Liver (tissue), 9 donors: ENCODE measurements around the gene KIAA0825. TPM values are rescaled to one million over a fixed set of nuclear protein-coding genes. Genes with fewer than 3 reads are reported as not detected.

Experiments
- DNase-seq: peaks from one replicate; pipeline ENCODE4 v3.0.0-alpha.2; 2017; ENCODE audit warnings: low spot score
- H3K27ac ChIP-seq, 2 donors: one replicate each; pipeline ENCODE4 v1.7.0; 2013; ENCODE audit warnings: inconsistent platforms in 2 of 2, low read length in 2 of 2, control low read depth in 1 of 2, low read depth in 1 of 2, mild to moderate bottlenecking in 1 of 2
- H3K27me3 ChIP-seq, 4 donors: one replicate each; pipeline versions ENCODE4 v1.6.1 to v1.7.0; 2013; ENCODE audit warnings: low read length in 3 of 4, inconsistent platforms in 1 of 4, mild to moderate bottlenecking in 1 of 4, moderate library complexity in 1 of 4; ENCODE audit not compliant: control insufficient read depth in 4 of 4, insufficient read depth in 4 of 4
- H3K36me3 ChIP-seq, 4 donors: one replicate each; pipeline versions ENCODE4 v1.6.1 to v1.7.0; 2013; ENCODE audit warnings: low read length in 3 of 4, mild to moderate bottlenecking in 3 of 4, low read depth in 1 of 4, moderate library complexity in 1 of 4; ENCODE audit not compliant: control insufficient read depth in 4 of 4, insufficient read depth in 3 of 4
- H3K4me1 ChIP-seq, 4 donors: one replicate each; pipeline versions ENCODE4 v1.6.1 to v1.7.0; 2013; ENCODE audit warnings: low read length in 3 of 4, mild to moderate bottlenecking in 3 of 4, moderate library complexity in 1 of 4; ENCODE audit not compliant: control insufficient read depth in 4 of 4, insufficient read depth in 4 of 4
- H3K4me3 ChIP-seq, 3 donors: one replicate each; pipeline versions ENCODE4 v1.6.1 to v1.7.0; 2013; ENCODE audit warnings: low read length in 3 of 3, control low read depth in 1 of 3, low read depth in 1 of 3, mild to moderate bottlenecking in 1 of 3
- H3K9ac ChIP-seq, 2 donors: one replicate each; pipeline ENCODE4 v1.7.0; 2013; ENCODE audit warnings: low read length in 2 of 2, mild to moderate bottlenecking in 2 of 2, moderate library complexity in 2 of 2, control low read depth in 1 of 2, low read depth in 1 of 2
- H3K9me3 ChIP-seq, 4 donors: one replicate each; pipeline versions ENCODE4 v1.6.1 to v1.7.0; 2013; ENCODE audit warnings: low read length in 3 of 4; ENCODE audit not compliant: control insufficient read depth in 4 of 4
- ATF3 ChIP-seq: IDR thresholded peaks from 2 replicates; pipeline ENCODE4 v1.6.1; 2016; ENCODE audit warnings: antibody characterized with exemption
- CTCF ChIP-seq: fragments of 150-350 bp; IDR thresholded peaks from 2 replicates; pipeline ENCODE4 v1.5.1; 2017; ENCODE audit warnings: improper control_type of control experiment, low read depth, low read length; ENCODE audit not compliant: missing input control
- EGR1 ChIP-seq, 2 donors: IDR thresholded peaks; 2 replicates each; pipeline ENCODE4 v1.6.1; 2016 to 2018; ENCODE audit warnings: antibody characterized with exemption in 2 of 2, low read depth in 2 of 2
- FOXA1 ChIP-seq: IDR thresholded peaks from 2 replicates; pipeline ENCODE4 v1.6.1; 2016; ENCODE audit warnings: antibody characterized with exemption
- FOXA2 ChIP-seq: IDR thresholded peaks from 2 replicates; pipeline ENCODE4 v1.6.1; 2016; ENCODE audit warnings: antibody characterized with exemption
- GABPA ChIP-seq, 2 donors: IDR thresholded peaks in 1 of 2; conservative IDR thresholded peaks in 1 of 2; 2 replicates each; pipeline ENCODE4 v1.6.1; 2016; ENCODE audit warnings: antibody characterized with exemption in 2 of 2, mild to moderate bottlenecking in 1 of 2, moderate library complexity in 1 of 2
- HNF4A ChIP-seq, 2 donors: conservative IDR thresholded peaks; 2 replicates each; pipeline ENCODE4 v1.6.1; 2016; ENCODE audit warnings: antibody characterized with exemption in 2 of 2, mild to moderate bottlenecking in 2 of 2
- HNF4G ChIP-seq: IDR thresholded peaks from 2 replicates; pipeline ENCODE4 v1.6.1; 2016; ENCODE audit warnings: antibody characterized with exemption
- JUND ChIP-seq, 2 donors: IDR thresholded peaks; 2 replicates each; pipeline ENCODE4 v1.6.1; 2016; ENCODE audit warnings: antibody characterized with exemption in 2 of 2
- NR2F2 ChIP-seq: IDR thresholded peaks from 2 replicates; pipeline ENCODE4 v1.6.1; 2016; ENCODE audit warnings: antibody characterized with exemption
- RAD21 ChIP-seq, 2 donors: IDR thresholded peaks; 2 replicates each; pipeline ENCODE4 v1.6.1; 2016; ENCODE audit warnings: antibody characterized with exemption in 2 of 2, mild to moderate bottlenecking in 2 of 2
- REST ChIP-seq: IDR thresholded peaks from 2 replicates; pipeline ENCODE4 v1.6.1; 2016; ENCODE audit warnings: antibody characterized with exemption, mild to moderate bottlenecking
- RXRA ChIP-seq, 2 donors: IDR thresholded peaks; 2 replicates each; pipeline ENCODE4 v1.6.1; 2017 to 2018; ENCODE audit warnings: antibody characterized with exemption in 2 of 2, mild to moderate bottlenecking in 1 of 2
- SP1 ChIP-seq: IDR thresholded peaks from 2 replicates; pipeline ENCODE4 v1.6.1; 2018; ENCODE audit warnings: antibody characterized with exemption, mild to moderate bottlenecking
- TAF1 ChIP-seq: conservative IDR thresholded peaks from 2 replicates; pipeline ENCODE4 v1.6.1; 2016; ENCODE audit warnings: antibody characterized with exemption, mild to moderate bottlenecking
- YY1 ChIP-seq: IDR thresholded peaks from 2 replicates; pipeline ENCODE4 v1.6.1; 2016; ENCODE audit warnings: antibody characterized with exemption, mild to moderate bottlenecking
- WGBS: extraction: QIAGEN DNeasy Blood & Tissue Kit; methylation state at CpG from one replicate; pipeline ENCODE4 v1.1.7; 2013; 5-methylcytosine and 5-hydroxymethylcytosine counted together
- polyA plus RNA-seq, 2 donors: library from polyadenylated mRNA; stranded (reverse) in 1 of 2; unstranded in 1 of 2; fragments of 200-250 nt in 1 of 2; fragments of >200 nt in 1 of 2; fragmentation: Nextera tagmentation in 1 of 2; extraction: Ambion mirVana in 1 of 2; gene quantifications; one replicate each; pipeline versions ENCODE4 v1.2.1 to v1.2.3, GENCODE V29; 2013 to 2015
- total RNA-seq, 2 donors: library from RNA; depleted of rRNA; stranded (reverse); fragments of >200 nt; gene quantifications; one replicate each; pipeline ENCODE4 v1.2.3, GENCODE V29; 2014
- TF ChIP-seq, protein P1 (sequence below): IDR thresholded peaks from 2 replicates; pipeline ENCODE4 v1.6.1; 2016; ENCODE audit warnings: antibody characterized with exemption
- TF ChIP-seq, protein P2 (sequence below): IDR thresholded peaks from 2 replicates; pipeline ENCODE4 v1.6.1; 2016; ENCODE audit warnings: antibody characterized with exemption
- donor health status: healthy.
- donor health status: healthy.
- donor health status: healthy.
- donor health status: healthy.
- donor health status: healthy.

Gene KIAA0825
- total and polyA plus RNA-seq, 4 donors, result 0.25 to 3.2 (median 1.2) TPM

DNA sequence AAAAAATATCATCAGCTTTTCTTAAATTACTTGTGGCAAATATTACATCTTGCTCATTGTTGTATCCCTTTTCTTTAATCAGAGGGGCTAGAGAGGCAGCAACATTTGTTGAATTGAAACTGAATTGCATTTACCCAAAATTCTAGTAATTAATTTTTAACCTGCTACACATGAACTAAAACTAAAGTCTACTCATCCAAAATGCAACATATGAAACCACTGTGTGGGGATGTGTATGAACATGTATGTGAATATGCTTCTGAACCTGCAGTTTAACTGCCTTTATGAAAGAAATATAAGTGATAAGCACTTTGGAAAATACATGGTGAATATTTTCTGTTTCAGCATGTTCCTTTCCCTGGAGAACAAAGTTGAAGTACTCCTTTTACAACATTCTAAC lies 158.5 kb downstream of the KIAA0825 start:
- H3K4me1 ChIP-seq, result no peaks in the 10 kb centered on the region
- H3K36me3 ChIP-seq, result no peaks in the 10 kb centered on the region
- H3K9ac ChIP-seq, result no peak overlapping the region
- no peak overlapping the region for H3K27ac ChIP-seq
- no peak for DNase-seq
- H3K27me3 ChIP-seq, result no peaks in the 10 kb centered on the region
- no peak for TF ChIP-seq TAF1
- no peak for TF ChIP-seq FOXA2
- TF ChIP-seq EGR1 (IDR thresholded peaks at IDR 0.05; ENCODE audit: low read depth in 2 of 2), result no peak
- no peak for TF ChIP-seq FOXA1
- TF ChIP-seq GABPA (IDR thresholded peaks at IDR 0.05 in 1 of 2, conservative IDR thresholded peaks at IDR 0.05 in 1 of 2), result no peak
- no peak for TF ChIP-seq ATF3
- TF ChIP-seq SP1, result no peak
- no peak for TF ChIP-seq RXRA (IDR thresholded peaks at IDR 0.05)
- TF ChIP-seq CTCF, result no peak
- TF ChIP-seq, protein P1, sequence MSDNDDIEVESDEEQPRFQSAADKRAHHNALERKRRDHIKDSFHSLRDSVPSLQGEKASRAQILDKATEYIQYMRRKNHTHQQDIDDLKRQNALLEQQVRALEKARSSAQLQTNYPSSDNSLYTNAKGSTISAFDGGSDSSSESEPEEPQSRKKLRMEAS, result no peak
- no peak overlapping the region for H3K4me3 ChIP-seq
- no peaks in the 10 kb centered on the region for H3K9me3 ChIP-seq

- Histone ChIP-seq H3K27me3 (no peaks in the 10 kb centered on the region), H3K4me1 (no peaks in the 10 kb centered on the region), H3K4me3 (no peak overlapping the region), H3K9ac (no peak overlapping the region), H3K27ac (no peak overlapping the region), H3K9me3 (no peaks in the 10 kb centered on the region), H3K36me3 (no peaks in the 10 kb centered on the region)
- DNase-seq, result no peak
- WGBS, result 93% methylated on average over 4 of the region's 4 CpGs
- no peak for TF ChIP-seq FOXA2
- no peak for TF ChIP-seq HNF4G
These were observed 160.6 kb downstream of the KIAA0825 start for GRCh38 chr5:94457788-94458187.

DNA sequence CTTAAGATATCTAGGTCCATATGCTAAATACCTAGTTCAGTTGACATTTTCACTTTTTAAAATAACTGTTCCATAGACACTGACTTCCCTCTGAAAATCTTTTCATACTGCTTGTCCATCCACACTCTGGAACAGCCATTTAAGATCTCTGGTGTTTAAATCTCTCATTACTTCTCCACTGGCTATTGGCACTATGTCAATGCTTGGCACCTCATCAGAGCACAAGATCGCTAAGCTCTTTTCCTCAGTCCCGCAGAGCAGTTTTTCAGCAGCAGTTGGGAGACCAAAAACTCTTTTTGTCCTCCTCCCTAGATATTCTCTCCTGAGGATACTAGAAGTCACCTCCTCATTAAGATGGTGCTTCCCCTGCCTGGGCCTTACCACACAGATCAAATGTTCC lies 172.7 kb downstream of the KIAA0825 start:
- no peak overlapping the region for H3K4me3 ChIP-seq
- 95% methylated on average over 2 of the region's 2 CpGs for WGBS
- H3K9ac ChIP-seq, result no peak overlapping the region
- H3K4me1 ChIP-seq, result no peaks in the 10 kb centered on the region
- no peaks in the 10 kb centered on the region for H3K9me3 ChIP-seq
- H3K27ac ChIP-seq, result no peak overlapping the region
- no peaks in the 10 kb centered on the region for H3K27me3 ChIP-seq
- DNase-seq, result no peak
- H3K36me3 ChIP-seq, result no peaks in the 10 kb centered on the region
- no peak for TF ChIP-seq RXRA (IDR thresholded peaks at IDR 0.05)
- no peak for TF ChIP-seq FOXA2
- no peak for TF ChIP-seq YY1
- TF ChIP-seq CTCF, result no peak
- TF ChIP-seq ATF3, result no peak
- TF ChIP-seq, protein P1, result no peak
- TF ChIP-seq GABPA (IDR thresholded peaks at IDR 0.05 in 1 of 2, conservative IDR thresholded peaks at IDR 0.05 in 1 of 2), result no peak
- TF ChIP-seq HNF4A (conservative IDR thresholded peaks at IDR 0.05), result no peak
- no peak for TF ChIP-seq RAD21 (IDR thresholded peaks at IDR 0.05)
- no peak for TF ChIP-seq HNF4G
- no peak for TF ChIP-seq JUND (IDR thresholded peaks at IDR 0.05)
- TF ChIP-seq, protein P2, sequence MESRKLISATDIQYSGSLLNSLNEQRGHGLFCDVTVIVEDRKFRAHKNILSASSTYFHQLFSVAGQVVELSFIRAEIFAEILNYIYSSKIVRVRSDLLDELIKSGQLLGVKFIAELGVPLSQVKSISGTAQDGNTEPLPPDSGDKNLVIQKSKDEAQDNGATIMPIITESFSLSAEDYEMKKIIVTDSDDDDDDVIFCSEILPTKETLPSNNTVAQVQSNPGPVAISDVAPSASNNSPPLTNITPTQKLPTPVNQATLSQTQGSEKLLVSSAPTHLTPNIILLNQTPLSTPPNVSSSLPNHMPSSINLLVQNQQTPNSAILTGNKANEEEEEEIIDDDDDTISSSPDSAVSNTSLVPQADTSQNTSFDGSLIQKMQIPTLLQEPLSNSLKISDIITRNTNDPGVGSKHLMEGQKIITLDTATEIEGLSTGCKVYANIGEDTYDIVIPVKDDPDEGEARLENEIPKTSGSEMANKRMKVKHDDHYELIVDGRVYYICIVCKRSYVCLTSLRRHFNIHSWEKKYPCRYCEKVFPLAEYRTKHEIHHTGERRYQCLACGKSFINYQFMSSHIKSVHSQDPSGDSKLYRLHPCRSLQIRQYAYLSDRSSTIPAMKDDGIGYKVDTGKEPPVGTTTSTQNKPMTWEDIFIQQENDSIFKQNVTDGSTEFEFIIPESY, result no peak
- no peak for TF ChIP-seq NR2F2
- no peak for TF ChIP-seq SP1
- no peak for TF ChIP-seq FOXA1
- no peak for TF ChIP-seq REST
